ENCODE data around the gene MAPRE3. TPM values are rescaled to one million over a fixed set of nuclear protein-coding genes. Genes with fewer than 3 reads are reported as not detected.
A peak's percentile ranks its signal among the peaks of the same experiment; 100 is the strongest.

Gene MAPRE3
- total RNA-seq, 4 donors from 2014 or later, result 9.3 to 23.0 (median 13.4) TPM

DNA sequence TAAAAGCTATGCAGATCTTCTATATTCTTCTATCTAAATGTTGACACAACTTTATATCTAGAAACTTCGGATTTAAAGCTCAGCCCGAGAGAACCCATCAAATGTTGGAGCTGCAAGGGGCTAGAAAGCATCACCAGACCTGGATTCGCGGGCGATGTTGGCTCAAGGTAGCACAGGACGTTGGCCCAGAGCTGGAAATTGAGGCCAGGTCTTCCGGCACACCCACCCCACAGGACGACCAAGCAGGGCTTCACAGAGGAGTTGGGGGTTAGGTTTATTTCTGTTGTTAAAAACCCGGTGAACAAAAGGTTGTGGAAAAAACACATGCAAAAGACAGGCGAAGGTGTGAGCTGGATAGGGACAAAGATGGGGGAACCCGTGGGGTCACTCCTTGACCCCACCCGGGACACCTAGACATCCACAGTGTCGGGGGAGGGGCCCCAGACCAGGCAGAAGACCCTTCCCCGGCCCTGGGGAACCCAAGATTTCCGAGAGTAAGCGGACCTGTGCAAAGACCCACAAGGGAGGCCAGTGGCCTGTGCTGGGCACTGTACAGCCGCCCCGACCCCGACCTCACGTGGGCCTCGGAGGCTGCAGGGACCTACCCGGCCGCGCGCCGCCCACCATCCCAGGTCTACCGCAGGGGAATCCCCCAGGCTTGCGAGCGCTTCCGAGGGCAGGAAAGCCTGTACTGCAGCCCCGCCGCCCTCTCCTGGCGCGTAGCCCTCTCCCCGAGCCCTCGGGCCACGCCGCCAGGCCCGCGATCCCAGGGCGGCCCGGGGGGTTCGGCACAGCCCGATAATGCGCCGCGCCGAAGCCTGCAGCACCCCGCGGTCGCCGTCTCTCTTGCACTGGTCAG, 79.2 kb downstream of the MAPRE3 start:
- Histone ChIP-seq H3K4me1 (peaks cover 14 to 31% (median 23%) of the 10 kb centered on the region in 4 donors), H3K9me3 (no peaks in the 10 kb centered on the region), H3K36me3 (peaks cover 0 to 17% (median 15%) of the 10 kb centered on the region in 4 donors), H3K27ac (replicated peaks in 1 of 4) (peak overlapping the region; percentile 89 to 96 (median 94)), H3K4me3 (peak overlapping the region; percentile 74 to 99 (median 94)), H3K27me3 (no peaks in the 10 kb centered on the region)
- TF ChIP-seq POLR2A (IDR thresholded peaks at IDR 0.05; ENCODE audit: low read depth) (no peak), POLR2AphosphoS5 (IDR thresholded peaks at IDR 0.05) (no peak), EP300 (IDR thresholded peaks at IDR 0.05) (no peak)
- TF ChIP-seq, protein P1, sequence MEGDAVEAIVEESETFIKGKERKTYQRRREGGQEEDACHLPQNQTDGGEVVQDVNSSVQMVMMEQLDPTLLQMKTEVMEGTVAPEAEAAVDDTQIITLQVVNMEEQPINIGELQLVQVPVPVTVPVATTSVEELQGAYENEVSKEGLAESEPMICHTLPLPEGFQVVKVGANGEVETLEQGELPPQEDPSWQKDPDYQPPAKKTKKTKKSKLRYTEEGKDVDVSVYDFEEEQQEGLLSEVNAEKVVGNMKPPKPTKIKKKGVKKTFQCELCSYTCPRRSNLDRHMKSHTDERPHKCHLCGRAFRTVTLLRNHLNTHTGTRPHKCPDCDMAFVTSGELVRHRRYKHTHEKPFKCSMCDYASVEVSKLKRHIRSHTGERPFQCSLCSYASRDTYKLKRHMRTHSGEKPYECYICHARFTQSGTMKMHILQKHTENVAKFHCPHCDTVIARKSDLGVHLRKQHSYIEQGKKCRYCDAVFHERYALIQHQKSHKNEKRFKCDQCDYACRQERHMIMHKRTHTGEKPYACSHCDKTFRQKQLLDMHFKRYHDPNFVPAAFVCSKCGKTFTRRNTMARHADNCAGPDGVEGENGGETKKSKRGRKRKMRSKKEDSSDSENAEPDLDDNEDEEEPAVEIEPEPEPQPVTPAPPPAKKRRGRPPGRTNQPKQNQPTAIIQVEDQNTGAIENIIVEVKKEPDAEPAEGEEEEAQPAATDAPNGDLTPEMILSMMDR (IDR thresholded peaks at IDR 0.05), result no peak
- DNase-seq (ENCODE audit: extremely low spot score), result no peak
- WGBS, result 36% methylated on average over 16 of the region's 52 CpGs
- intact Hi-C loops (cut with DNase I), result loop anchor here (1.0 to 2.0 kb wide), 3 partner anchors 21 to 37 kb away; partner anchors contain the start of genes EMILIN1, KHK and OST4

DNA sequence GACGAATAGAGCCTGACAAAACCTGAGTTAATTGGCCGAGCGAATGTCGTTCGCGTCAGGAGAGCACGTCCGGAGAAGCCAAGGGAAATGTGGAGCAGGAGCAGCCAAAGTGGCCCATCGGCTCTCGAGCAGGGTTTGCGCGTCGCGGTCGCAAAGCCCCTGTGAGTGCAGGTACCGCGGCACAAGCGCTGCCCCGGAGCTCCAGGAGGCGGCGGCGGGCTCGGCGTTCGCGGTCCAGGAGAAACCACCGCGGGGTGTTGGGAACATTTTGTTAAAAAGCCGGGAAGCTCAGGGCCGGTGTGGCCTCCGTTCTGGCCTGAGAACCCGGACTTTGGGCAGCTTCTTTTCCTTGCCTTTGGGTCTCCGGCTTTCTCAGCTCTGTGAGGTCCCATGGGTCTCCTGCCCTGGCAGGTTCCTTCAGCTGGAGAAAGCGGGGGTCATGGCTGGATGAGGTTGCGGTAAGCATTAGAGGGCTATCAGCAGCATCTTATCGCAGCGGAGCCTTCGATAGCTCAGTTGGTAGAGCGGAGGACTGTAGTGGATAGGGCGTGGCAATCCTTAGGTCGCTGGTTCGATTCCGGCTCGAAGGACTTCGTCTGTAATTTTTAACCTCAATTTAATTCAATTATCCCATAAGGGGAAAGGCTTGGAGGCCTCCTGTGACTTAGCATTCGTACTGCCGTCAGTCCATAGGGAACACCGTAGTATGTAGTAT, 80.0 kb downstream of the MAPRE3 start:
- Histone ChIP-seq H3K4me1 (peaks cover 14 to 34% (median 23%) of the 10 kb centered on the region in 4 donors), H3K9me3 (no peaks in the 10 kb centered on the region), H3K27ac (replicated peaks in 1 of 4) (peak overlapping the region; percentile 89 to 96 (median 94)), H3K4me3 (peak overlapping the region; percentile 74 to 99 (median 94)), H3K36me3 (peaks cover 0 to 25% (median 22%) of the 10 kb centered on the region in 4 donors), H3K27me3 (no peaks in the 10 kb centered on the region)
- peak; percentile 99 for DNase-seq (ENCODE audit: extremely low spot score)
- peak; percentile 33 for TF ChIP-seq POLR2A (IDR thresholded peaks at IDR 0.05; ENCODE audit: low read depth)
- TF ChIP-seq, protein P1 (IDR thresholded peaks at IDR 0.05), result peak; percentile 35 to 68 (median 53)
- TF ChIP-seq EP300 (IDR thresholded peaks at IDR 0.05), result no peak
- TF ChIP-seq POLR2AphosphoS5 (IDR thresholded peaks at IDR 0.05), result peak in 1 of 2 donors; percentile 82
- under 1% methylated on average over 19 of the region's 48 CpGs for WGBS
- intact Hi-C loops (cut with DNase I), result loop anchor here (1.0 to 2.0 kb wide), 3 partner anchors 20 to 36 kb away; partner anchors contain the start of genes EMILIN1, KHK and OST4

DNA sequence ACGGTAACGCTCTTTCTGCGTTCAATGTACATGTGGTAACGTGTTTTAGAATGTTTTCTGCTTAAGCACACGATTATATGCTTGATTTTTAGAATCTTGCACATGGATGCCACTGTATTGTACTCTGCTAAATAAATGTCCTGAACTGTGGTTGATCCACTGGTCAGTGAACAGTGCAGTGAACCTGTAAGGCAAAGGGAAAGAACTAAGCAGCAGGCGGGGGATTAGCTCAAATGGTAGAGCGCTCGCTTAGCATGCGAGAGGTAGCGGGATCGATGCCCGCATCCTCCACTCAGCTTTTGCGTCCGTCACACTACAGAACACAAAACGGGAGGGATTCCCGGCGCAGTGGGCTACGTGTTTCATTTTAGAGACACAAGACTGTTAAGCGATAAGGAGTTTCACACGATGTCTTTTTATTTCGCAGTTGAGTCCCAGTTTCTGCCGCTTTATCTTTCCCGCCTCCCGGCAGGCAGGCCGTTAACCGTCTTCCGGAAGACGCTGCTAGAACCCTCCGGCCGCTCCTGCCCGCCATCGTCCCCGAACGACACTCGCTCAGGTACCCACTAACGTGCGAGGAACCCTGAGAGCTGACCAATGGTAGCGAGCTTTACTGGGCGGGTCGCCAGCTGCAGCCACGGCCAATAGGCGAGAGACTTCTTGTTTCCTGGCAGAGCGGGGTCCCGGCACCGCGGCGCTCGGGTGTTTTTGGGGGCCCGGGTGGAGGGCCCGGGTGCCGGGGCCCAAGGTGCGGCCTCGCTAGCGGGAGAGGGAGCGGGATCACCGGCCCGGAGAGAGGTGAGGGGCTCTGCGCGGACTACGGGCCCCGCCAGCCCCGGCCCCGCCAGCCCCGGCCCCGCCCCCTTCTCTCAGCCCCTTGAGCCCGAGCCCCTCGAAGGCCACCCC, 80.8 kb downstream of the MAPRE3 start, which contains the start of gene AGBL5:
TSS of gene AGBL5 (plus strand) at position 673 of the 906 bp plus-strand sequence. CDS start 1,291 bp downstream, outside the sequence.
- Histone ChIP-seq H3K27ac (replicated peaks in 1 of 4) (peak within 1 kb of the TSS; percentile 89 to 96 (median 94)), H3K27me3 (no peaks in the 10 kb centered on the region), H3K9me3 (no peaks in the 10 kb centered on the region), H3K4me1 (peaks cover 14 to 42% (median 23%) of the 10 kb centered on the region in 4 donors), H3K4me3 (peak within 1 kb of the TSS; percentile 74 to 99 (median 94)), H3K36me3 (peaks cover 8 to 33% (median 30%) of the 10 kb centered on the region in 4 donors)
- peak; percentile 82 to 94 for TF ChIP-seq POLR2AphosphoS5 (IDR thresholded peaks at IDR 0.05)
- peak; percentile 20 for TF ChIP-seq POLR2A (IDR thresholded peaks at IDR 0.05; ENCODE audit: low read depth)
- TF ChIP-seq, protein P1 (IDR thresholded peaks at IDR 0.05), result no peak
- WGBS, result 1% methylated on average over 37 of the region's 67 CpGs
- DNase-seq (ENCODE audit: extremely low spot score), result peak; percentile 99
- intact Hi-C loops (cut with DNase I), result loop anchor here (1.0 to 2.0 kb wide), 3 partner anchors 20 to 35 kb away; partner anchors contain the start of genes EMILIN1, KHK and OST4
